Aorta (tissue), 5 donors: ENCODE results near the gene MYLK. TPM values are rescaled to one million over a fixed set of nuclear protein-coding genes. Genes with fewer than 3 reads are reported as not detected.

Experiments
- ATAC-seq: fragments of 200-7000 bp; cut with Tn5 transposase; one replicate; pipeline ENCODE4 v1.9.1; 2022; ENCODE audit warnings: moderate library complexity; ENCODE audit not compliant: low FRiP score
- DNase-seq, 2 donors: peaks; one replicate each; pipeline ENCODE4 v3.0.0-alpha.2; 2020
- H3K27ac ChIP-seq, 2 donors: one replicate each; pipeline ENCODE4 v1.5.1; 2013; ENCODE audit warnings: low read length in 2 of 2, mild to moderate bottlenecking in 2 of 2, moderate library complexity in 2 of 2, control low read depth in 1 of 2, inconsistent platforms in 1 of 2, low read depth in 1 of 2
- H3K27me3 ChIP-seq, 2 donors: one replicate each; pipeline ENCODE4 v1.6.1; 2013; ENCODE audit warnings: control low read depth in 1 of 2, low read length in 1 of 2, mild to moderate bottlenecking in 1 of 2, moderate library complexity in 1 of 2; ENCODE audit not compliant: insufficient read depth in 2 of 2, control insufficient read depth in 1 of 2
- H3K36me3 ChIP-seq, 2 donors: one replicate each; pipeline ENCODE4 v1.6.1; 2013; ENCODE audit warnings: control low read depth in 1 of 2, low read length in 1 of 2, mild to moderate bottlenecking in 1 of 2; ENCODE audit not compliant: insufficient read depth in 2 of 2, control insufficient read depth in 1 of 2
- H3K4me1 ChIP-seq, 2 donors: one replicate each; pipeline ENCODE4 v1.6.1; 2013; ENCODE audit warnings: low read length in 2 of 2, control low read depth in 1 of 2, mild to moderate bottlenecking in 1 of 2, moderate library complexity in 1 of 2; ENCODE audit not compliant: insufficient read depth in 2 of 2, control insufficient read depth in 1 of 2
- H3K4me3 ChIP-seq, 2 donors: one replicate each; pipeline ENCODE4 v1.5.1; 2013; ENCODE audit warnings: low read length in 2 of 2, control low read depth in 1 of 2, mild to moderate bottlenecking in 1 of 2
- H3K9me3 ChIP-seq: one replicate; pipeline ENCODE4 v1.6.1; 2013; ENCODE audit warnings: mild to moderate bottlenecking, low read length; ENCODE audit not compliant: control insufficient read depth
- WGBS, 2 donors: extraction: QIAGEN DNeasy Blood & Tissue Kit; methylation state at CpG; one replicate each; pipeline ENCODE4 v1.1.7; 2013; 5-methylcytosine and 5-hydroxymethylcytosine counted together
- intact Hi-C, 2 donors: fragments of 100-400 bp; cut with DNase I; formaldehyde crosslinking; loops; one replicate each; pipeline versions ENCODE4 v1.14.2 to v1.15.0; 2022
- polyA plus RNA-seq, 2 donors: library from polyadenylated mRNA; stranded (reverse); fragments of 200-250 nt; gene quantifications; one replicate each; pipeline ENCODE4 v1.2.3, GENCODE V29; 2013
- total RNA-seq, 2 donors: library from RNA; stranded (reverse); fragmentation: NEBNext Ultra II Directional; extraction: Animal tissue kit (Norgen Biotek cat#: 25700); gene quantifications; one replicate each; pipeline ENCODE4 v1.2.1, GENCODE V29; 2021
- donor health status: healthy with polysubstance abuse.
- donor health status: Bipolar disorder and iron deficiency.
- donor health status: DM: no; HTN: no; CAD: no.
- donor health status: DM: no; HTN: no; CAD: no.
- donor health status: DM: yes; HTN: yes; CAD: no.

The MYLK gene
- total and polyA plus RNA-seq, 4 donors, result 134 to 786 (median 314) TPM

DNA sequence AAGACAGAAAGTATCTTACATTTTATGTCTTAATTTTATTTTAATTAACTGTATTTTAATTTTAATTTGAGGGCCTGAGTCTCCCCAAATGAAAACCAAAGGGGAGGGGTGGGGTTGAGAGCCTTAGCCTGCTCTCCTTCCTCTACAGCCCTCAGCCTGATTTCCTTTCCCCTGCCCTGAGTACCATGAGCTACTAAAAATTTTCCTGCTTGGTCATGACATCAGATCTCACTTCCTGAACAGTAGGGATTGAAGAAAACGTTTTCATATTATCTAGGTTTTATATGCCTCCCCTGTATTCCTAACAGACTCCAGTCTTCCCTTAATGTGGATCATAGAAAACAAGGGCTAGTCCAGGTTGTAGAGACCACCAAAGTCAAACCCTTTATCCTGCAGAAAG is 133.9 kb downstream of the MYLK start:
- intact Hi-C loops, result no loop called here
- Histone ChIP-seq H3K27ac (peak overlapping the region; percentile 86 to 98), H3K27me3 (no peaks in the 10 kb centered on the region), H3K4me1 (peaks cover 0 to 7% of the 10 kb centered on the region in 2 donors), H3K36me3 (no peaks in the 10 kb centered on the region), H3K9me3 (no peaks in the 10 kb centered on the region), H3K4me3 (no peak overlapping the region)
- WGBS, 2 donors, result 8 to 14% methylated on average over 1 of the region's 1 CpG
- no peak for DNase-seq
- ATAC-seq, result no peak

DNA sequence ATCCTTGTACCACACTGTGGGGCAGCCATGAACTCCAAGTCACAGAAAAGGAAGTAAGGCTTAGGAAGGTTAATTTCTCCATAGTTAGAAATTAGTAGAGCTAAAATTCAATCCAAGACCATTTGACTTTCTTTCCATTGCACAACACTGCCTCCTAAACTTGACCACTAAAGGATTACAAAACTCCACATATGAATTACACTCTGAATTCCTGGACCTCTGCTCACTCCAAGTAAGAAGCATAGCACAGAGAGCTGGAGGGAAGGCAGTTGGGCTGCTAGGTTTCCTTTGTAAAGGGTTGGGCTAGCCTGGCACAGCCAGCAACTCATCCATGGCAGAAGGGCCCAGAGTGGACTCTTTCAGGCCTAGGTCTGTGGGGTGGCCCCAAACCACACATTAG is 134.4 kb downstream of the MYLK start:
- no peaks in the 10 kb centered on the region for H3K9me3 ChIP-seq
- DNase-seq, result peak in 1 of 2 donors; percentile 67
- no peaks in the 10 kb centered on the region for H3K27me3 ChIP-seq
- H3K4me1 ChIP-seq, result peaks cover 0 to 3% of the 10 kb centered on the region in 2 donors
- intact Hi-C loops, result loop anchor here in 1 of 2 donors (10.0 kb wide), 1 partner anchor 235 kb away; no protein-coding TSS in a partner anchor
- H3K27ac ChIP-seq, result peak overlapping the region; percentile 51 to 98
- peak; percentile 54 for ATAC-seq
- H3K4me3 ChIP-seq, result no peak overlapping the region
- no peaks in the 10 kb centered on the region for H3K36me3 ChIP-seq

DNA sequence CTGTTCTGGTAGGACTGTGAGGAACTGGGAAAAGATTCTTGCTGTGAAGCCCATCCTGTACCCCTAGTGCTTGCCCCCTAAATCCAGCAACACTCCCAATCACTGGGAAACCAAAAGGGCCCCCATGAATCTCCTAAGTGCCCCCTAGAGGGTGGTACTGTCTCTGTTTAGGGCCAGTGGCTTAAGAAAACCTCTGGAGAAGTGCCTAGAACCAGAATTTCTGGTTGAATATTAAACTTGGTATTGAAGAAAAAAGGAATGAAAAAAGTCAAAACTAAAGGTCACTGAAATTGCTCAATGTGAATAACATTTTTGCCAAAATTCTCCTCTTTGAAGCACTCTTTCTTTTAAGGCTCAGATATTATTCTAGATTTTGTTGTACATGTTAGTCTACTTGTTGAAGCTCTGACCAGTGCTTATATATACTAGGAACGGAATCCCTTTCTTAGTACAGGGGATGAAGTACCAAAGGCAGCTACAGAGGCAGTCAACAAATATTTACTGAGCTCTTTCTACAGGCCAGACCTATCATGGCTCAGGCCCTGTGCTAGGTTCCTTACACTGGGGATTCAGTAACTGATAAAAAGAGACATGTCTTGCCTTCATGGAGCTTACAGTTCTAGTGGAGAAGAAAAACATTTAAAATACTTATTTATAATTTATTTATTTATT is 138.8 kb downstream of the MYLK start:
- Histone ChIP-seq H3K27ac (peak overlapping the region in 1 of 2 donors; percentile 36), H3K9me3 (no peaks in the 10 kb centered on the region), H3K27me3 (no peaks in the 10 kb centered on the region), H3K4me1 (peaks cover 0 to 3% of the 10 kb centered on the region in 2 donors), H3K4me3 (no peak overlapping the region), H3K36me3 (no peaks in the 10 kb centered on the region)
- intact Hi-C loops, result loop anchor here in 1 of 2 donors (10.0 kb wide), 1 partner anchor 239 kb away; no protein-coding TSS in a partner anchor
- DNase-seq (no peak), ATAC-seq (no peak)
- 91 to 97% methylated on average over 1 of the region's 1 CpG for WGBS, 2 donors

DNA sequence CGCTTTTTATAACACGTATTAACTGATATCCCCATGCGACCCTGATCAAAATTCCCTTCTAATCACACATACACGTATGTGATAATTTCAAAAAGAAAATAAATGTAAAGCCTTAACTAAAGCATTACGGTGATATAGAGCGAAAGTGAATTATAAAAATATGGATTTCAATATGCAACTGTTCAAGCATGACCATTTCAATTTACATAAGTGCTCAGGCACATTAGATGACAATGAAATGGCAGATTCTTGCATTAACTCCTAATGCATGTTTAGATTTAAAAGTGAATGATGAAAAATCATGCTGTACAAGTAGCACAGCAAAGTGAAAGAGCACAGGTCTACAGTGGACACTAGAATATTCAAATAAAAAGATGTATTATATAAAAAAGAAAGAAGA is 140.1 kb downstream of the MYLK start:
- no peaks in the 10 kb centered on the region for H3K9me3 ChIP-seq
- peaks cover 0 to 3% of the 10 kb centered on the region in 2 donors for H3K4me1 ChIP-seq
- intact Hi-C loops, result loop anchor here (5.0 to 10.0 kb wide), 2 partner anchors 138 to 241 kb away; partner anchors contain the start of gene MYLK (in 1 of the 2)
- DNase-seq (no peak), ATAC-seq (no peak)
- no peak overlapping the region for H3K27ac ChIP-seq
- H3K36me3 ChIP-seq, result no peaks in the 10 kb centered on the region
- H3K27me3 ChIP-seq, result no peaks in the 10 kb centered on the region
- no peak overlapping the region for H3K4me3 ChIP-seq
- WGBS, 2 donors, result 54 to 56% methylated on average over 6 of the region's 6 CpGs

DNA sequence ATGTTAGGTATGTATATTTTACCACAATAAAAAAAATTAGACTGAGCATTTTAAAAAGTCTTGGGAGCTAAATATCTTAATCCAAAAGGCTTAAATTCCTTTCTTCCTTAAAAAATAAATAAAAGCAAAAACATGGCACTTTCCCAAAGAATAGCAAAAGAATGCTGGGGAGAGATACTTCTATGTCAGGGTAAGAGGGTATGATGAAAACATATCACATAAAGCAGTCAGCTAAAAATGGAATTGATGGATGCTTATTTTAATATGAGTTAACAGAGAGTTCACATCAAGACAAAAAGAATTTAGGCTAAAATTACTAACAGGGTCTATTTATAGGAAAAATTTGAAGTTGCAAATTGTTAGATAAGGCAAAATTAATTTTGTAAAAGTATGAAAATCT is 141.0 kb downstream of the MYLK start:
- H3K9me3 ChIP-seq, result no peaks in the 10 kb centered on the region
- ATAC-seq (no peak), DNase-seq (no peak)
- H3K36me3 ChIP-seq, result no peaks in the 10 kb centered on the region
- no peaks in the 10 kb centered on the region for H3K27me3 ChIP-seq
- intact Hi-C loops, result loop anchor here (5.0 to 10.0 kb wide), 2 partner anchors 139 to 242 kb away; partner anchors contain the start of gene MYLK (in 1 of the 2)
- no peak overlapping the region for H3K27ac ChIP-seq
- peaks cover 0 to 2% of the 10 kb centered on the region in 2 donors for H3K4me1 ChIP-seq
- H3K4me3 ChIP-seq, result no peak overlapping the region

DNA sequence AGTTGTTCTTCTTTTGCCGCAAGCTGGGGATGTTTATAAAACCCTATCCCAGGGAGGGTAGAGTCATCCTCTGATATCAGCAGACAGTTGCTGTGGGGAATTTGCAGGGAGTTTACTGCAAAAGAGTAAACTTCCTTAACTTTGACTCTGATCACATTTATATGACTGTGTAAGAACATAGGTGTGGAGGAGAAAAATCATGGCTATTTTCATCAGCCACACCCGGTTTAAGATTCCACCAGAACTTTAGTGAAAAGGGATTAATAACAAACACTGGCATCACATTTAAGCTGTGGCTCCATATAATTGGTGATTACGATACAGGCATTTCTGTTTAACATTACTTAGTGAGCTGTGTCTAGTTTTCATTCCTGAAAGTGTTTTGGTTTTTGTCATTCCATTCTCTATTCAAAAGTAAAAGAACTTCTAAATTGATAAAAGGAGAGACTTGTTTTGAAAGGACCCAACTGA is 143.1 kb downstream of the MYLK start:
- Histone ChIP-seq H3K9me3 (no peaks in the 10 kb centered on the region), H3K36me3 (peaks cover 0 to 5% of the 10 kb centered on the region in 2 donors), H3K27me3 (no peaks in the 10 kb centered on the region), H3K4me3 (no peak overlapping the region), H3K27ac (no peak overlapping the region), H3K4me1 (no peaks in the 10 kb centered on the region)
- DNase-seq (no peak), ATAC-seq (no peak)
- intact Hi-C loops, result loop anchor here (5.0 to 10.0 kb wide), 2 partner anchors 141 to 244 kb away; partner anchors contain the start of gene MYLK (in 1 of the 2)
- WGBS, 2 donors, result 68 to 75% methylated on average over 3 of the region's 3 CpGs

DNA sequence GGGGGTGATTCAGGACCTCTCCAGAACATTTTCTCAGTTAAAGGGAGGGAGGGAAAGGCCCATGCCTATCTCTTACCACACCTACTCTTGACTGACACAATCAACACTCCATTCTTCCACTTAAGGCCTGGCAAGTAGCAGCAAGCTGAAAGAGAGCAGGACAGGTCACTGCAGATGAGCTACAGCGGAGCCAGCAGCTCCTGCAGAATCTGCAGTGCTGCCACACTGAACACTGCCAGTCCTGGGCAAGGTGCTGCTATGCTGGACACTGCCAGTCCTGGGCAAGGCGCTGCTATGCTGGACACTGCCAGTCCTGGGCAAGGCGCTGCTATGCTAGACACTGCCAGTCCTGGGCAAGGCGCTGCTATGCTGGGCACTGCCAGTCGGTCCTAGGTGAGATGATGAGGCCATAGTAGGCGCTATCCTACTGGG is 143.7 kb downstream of the MYLK start:
- ATAC-seq, result no peak
- Histone ChIP-seq H3K4me1 (no peaks in the 10 kb centered on the region), H3K27me3 (no peaks in the 10 kb centered on the region), H3K36me3 (peaks cover 0 to 5% of the 10 kb centered on the region in 2 donors), H3K27ac (peak overlapping the region in 1 of 2 donors; percentile 21), H3K9me3 (no peaks in the 10 kb centered on the region), H3K4me3 (no peak overlapping the region)
- WGBS, 2 donors, result 68 to 75% methylated on average over 6 of the region's 6 CpGs
- no peak for DNase-seq
- intact Hi-C loops, result loop anchor here (5.0 to 10.0 kb wide), 2 partner anchors 142 to 244 kb away; partner anchors contain the start of gene MYLK (in 1 of the 2)

DNA sequence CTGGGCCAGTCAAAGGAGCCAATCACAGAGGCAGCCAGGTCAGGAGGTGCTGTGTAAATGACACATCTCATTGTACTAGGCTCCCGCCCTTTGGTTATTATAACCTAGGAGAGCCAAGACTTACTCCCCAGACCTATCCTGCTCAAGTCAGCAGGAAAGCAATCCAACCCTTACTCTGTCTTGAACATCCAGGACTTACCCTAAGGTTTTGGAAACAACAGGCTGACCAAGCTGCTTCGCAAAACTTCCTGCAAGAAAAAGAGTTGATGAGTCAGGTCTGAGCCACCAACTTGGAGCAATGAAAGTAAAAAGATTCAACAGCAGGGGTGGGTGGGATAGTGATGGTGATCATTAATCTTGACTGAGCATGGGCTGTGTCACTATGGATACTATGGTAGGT is 144.4 kb downstream of the MYLK start:
- intact Hi-C loops, result loop anchor here (5.0 to 10.0 kb wide), 3 partner anchors 78 to 245 kb away; partner anchors contain the start of gene MYLK (in 1 of the 2)
- Histone ChIP-seq H3K9me3 (no peaks in the 10 kb centered on the region), H3K27ac (peak overlapping the region in 1 of 2 donors; percentile 45), H3K4me3 (no peak overlapping the region), H3K27me3 (no peaks in the 10 kb centered on the region), H3K4me1 (no peaks in the 10 kb centered on the region), H3K36me3 (peaks cover 0 to 5% of the 10 kb centered on the region in 2 donors)
- no peak for DNase-seq
- ATAC-seq, result no peak
- 65 to 71% methylated on average over 2 of the region's 2 CpGs for WGBS, 2 donors
